ENCODE measurements around the gene SLC33A1. TPM values are rescaled to one million over a fixed set of nuclear protein-coding genes. Genes with fewer than 3 reads are reported as not detected.

The SLC33A1 gene
- polyA plus RNA-seq, 3 donors, result 9.7 to 19.1 (median 15.0) TPM

GRCh38 chr3:155809181-155809580 lies 45.0 kb downstream of the SLC33A1 start:
- Histone ChIP-seq H3K9ac (ENCODE audit: insufficient read depth, low read length, poor library complexity, severe bottlenecking) (no peak overlapping the region), H2AFZ (ENCODE audit: insufficient read depth, low read depth, low read length, poor library complexity, severe bottlenecking) (no peak overlapping the region), H4K20me1 (ENCODE audit: insufficient read depth, low read length) (no peaks in the 10 kb centered on the region), H3K4me1 (ENCODE audit: control insufficient read depth in 1 of 2, insufficient read depth in 2 of 2, low read length in 2 of 2) (peaks cover 4 to 9% of the 10 kb centered on the region in 2 donors), H3K27ac (ENCODE audit: low read depth in 1 of 2, low read length in 2 of 2) (no peak overlapping the region), H3K79me2 (ENCODE audit: insufficient read depth, low read length) (no peaks in the 10 kb centered on the region), H3K27me3 (ENCODE audit: control insufficient read depth in 2 of 2, insufficient read depth in 2 of 2, low read length in 2 of 2) (no peaks in the 10 kb centered on the region), H3K4me3 (replicated peaks in 1 of 3; ENCODE audit: low read depth in 2 of 3, low read length in 3 of 3) (no peak overlapping the region), H3K36me3 (replicated peaks in 1 of 2; ENCODE audit: control insufficient read depth in 1 of 2, insufficient read depth in 2 of 2, low read length in 2 of 2) (no peaks in the 10 kb centered on the region), H3K9me3 (replicated peaks in 1 of 2; ENCODE audit: control insufficient read depth in 1 of 2, insufficient read depth in 1 of 2, low read length in 2 of 2) (no peaks in the 10 kb centered on the region), H3K4me2 (replicated peaks; ENCODE audit: extremely low read depth, low read length, poor library complexity, severe bottlenecking) (no peak overlapping the region)
- no peak for TF ChIP-seq CTCF (IDR thresholded peaks at IDR 0.05)
- H3K36me3 Mint-ChIP-seq, result no peaks in the 10 kb centered on the region
- H3K4me1 Mint-ChIP-seq, result peaks cover 7% of the 10 kb centered on the region
- DNase-seq, result no peak
- H3K27me3 Mint-ChIP-seq (ENCODE audit: low read depth in 3 of 3), result peaks cover 0 to 2% (median 2%) of the 10 kb centered on the region in 3 donors
- H3K4me3 Mint-ChIP-seq, result no peak overlapping the region
- intact Hi-C loops (cut with micrococcal nuclease), result loop anchor here (5.0 to 10.0 kb wide), 2 partner anchors 63 to 66 kb away; partner anchors contain the start of gene GMPS (in 2 of the 2)
- peaks cover 0 to 2% (median 0%) of the 10 kb centered on the region in 7 donors for H3K9me3 Mint-ChIP-seq
- no peak overlapping the region for H3K27ac Mint-ChIP-seq

GRCh38 chr3:155807823-155808222 lies 46.4 kb downstream of the SLC33A1 start:
- Mint-ChIP-seq H3K4me1 (peaks cover 7% of the 10 kb centered on the region), H3K36me3 (no peaks in the 10 kb centered on the region), H3K27me3 (ENCODE audit: low read depth in 3 of 3) (peaks cover 0 to 2% (median 2%) of the 10 kb centered on the region in 3 donors), H3K9me3 (peaks cover 0 to 2% (median 0%) of the 10 kb centered on the region in 7 donors), H3K4me3 (no peak overlapping the region), H3K27ac (no peak overlapping the region)
- no peak for TF ChIP-seq CTCF (IDR thresholded peaks at IDR 0.05)
- Histone ChIP-seq H3K79me2 (ENCODE audit: insufficient read depth, low read length) (no peaks in the 10 kb centered on the region), H3K4me1 (ENCODE audit: control insufficient read depth in 1 of 2, insufficient read depth in 2 of 2, low read length in 2 of 2) (peaks cover 4 to 9% of the 10 kb centered on the region in 2 donors), H3K36me3 (replicated peaks in 1 of 2; ENCODE audit: control insufficient read depth in 1 of 2, insufficient read depth in 2 of 2, low read length in 2 of 2) (no peaks in the 10 kb centered on the region), H3K27me3 (ENCODE audit: control insufficient read depth in 2 of 2, insufficient read depth in 2 of 2, low read length in 2 of 2) (no peaks in the 10 kb centered on the region), H2AFZ (ENCODE audit: insufficient read depth, low read depth, low read length, poor library complexity, severe bottlenecking) (no peak overlapping the region), H4K20me1 (ENCODE audit: insufficient read depth, low read length) (no peaks in the 10 kb centered on the region), H3K27ac (ENCODE audit: low read depth in 1 of 2, low read length in 2 of 2) (no peak overlapping the region), H3K4me2 (replicated peaks; ENCODE audit: extremely low read depth, low read length, poor library complexity, severe bottlenecking) (no peak overlapping the region), H3K9ac (ENCODE audit: insufficient read depth, low read length, poor library complexity, severe bottlenecking) (no peak overlapping the region), H3K9me3 (replicated peaks in 1 of 2; ENCODE audit: control insufficient read depth in 1 of 2, insufficient read depth in 1 of 2, low read length in 2 of 2) (no peaks in the 10 kb centered on the region), H3K4me3 (replicated peaks in 1 of 3; ENCODE audit: low read depth in 2 of 3, low read length in 3 of 3) (no peak overlapping the region)
- WGBS (ENCODE audit: insufficient coverage), result no CpG with 5 or more reads among the region's 2 CpGs
- no peak for DNase-seq
- intact Hi-C loops (cut with micrococcal nuclease), result loop anchor here (5.0 to 10.0 kb wide), 2 partner anchors 64 to 67 kb away; partner anchors contain the start of gene GMPS (in 2 of the 2)
